Frontal cortex (tissue), 4 donors: ENCODE data around the gene WNT3. TPM values are rescaled to one million over a fixed set of nuclear protein-coding genes. Genes with fewer than 3 reads are reported as not detected.

Experiments
- DNase-seq, 2 donors: peaks; one replicate each; pipeline ENCODE4 v3.0.0; 2012; ENCODE audit warnings: low spot score in 2 of 2
- FAIRE-seq: peaks from 2 replicates; lab custom pipeline; 2012; peaks lifted over from hg19 to GRCh38; lab: Jason Lieb, UNC
- total RNA-seq: library from RNA; depleted of rRNA; stranded (reverse); fragments of >200 nt; gene quantifications from one replicate; pipeline ENCODE4 v1.2.3, GENCODE V29; 2014
- donor health status: control.
- donor health status: control.
- donor health status: control.

Gene WNT3
- total RNA-seq, 1 donor from 2014 or later: 6.1 TPM

GRCh38 chr17:46744441-46744840, 74.1 kb downstream of the WNT3 start:
- FAIRE-seq: no peak
- no peak for DNase-seq

- no peak for FAIRE-seq
These were observed 75.8 kb downstream of the WNT3 start for GRCh38 chr17:46742565-46743270.

GRCh38 chr17:46741122-46741730, 77.3 kb downstream of the WNT3 start:
- DNase-seq: no peak
- FAIRE-seq: no peak

More at GRCh38 chr17:46742565-46743270, 75.8 kb downstream of the WNT3 start:
- DNase-seq: no peak

GRCh38 chr17:46739982-46740381, 78.5 kb downstream of the WNT3 start:
- FAIRE-seq (no peak), DNase-seq (no peak)

- no peak for DNase-seq
- no peak for FAIRE-seq
These were observed 79.9 kb downstream of the WNT3 start for GRCh38 chr17:46738544-46738943.

GRCh38 chr17:46737326-46737725, 81.2 kb downstream of the WNT3 start:
- FAIRE-seq: no peak
- no peak for DNase-seq

- FAIRE-seq: no peak
These were observed 82.4 kb downstream of the WNT3 start for GRCh38 chr17:46736100-46736499.

GRCh38 chr17:46733837-46734475, 84.5 kb downstream of the WNT3 start:
- DNase-seq: no peak

More at GRCh38 chr17:46736100-46736499, 82.4 kb downstream of the WNT3 start:
- DNase-seq: no peak

GRCh38 chr17:46732754-46733398, 85.6 kb downstream of the WNT3 start:
- no peak for FAIRE-seq
- no peak for DNase-seq

More at GRCh38 chr17:46733837-46734475, 84.5 kb downstream of the WNT3 start:
- no peak for FAIRE-seq

GRCh38 chr17:46732160-46732559, 86.3 kb downstream of the WNT3 start:
- FAIRE-seq: no peak

GRCh38 chr17:46730679-46731078, 87.8 kb downstream of the WNT3 start:
- no peak for FAIRE-seq

More at GRCh38 chr17:46732160-46732559, 86.3 kb downstream of the WNT3 start:
- no peak for DNase-seq

GRCh38 chr17:46730026-46730425, 88.5 kb downstream of the WNT3 start:
- no peak for FAIRE-seq
- DNase-seq: no peak

More at GRCh38 chr17:46730679-46731078, 87.8 kb downstream of the WNT3 start:
- no peak for DNase-seq

- FAIRE-seq: no peak
- no peak for DNase-seq
These were observed 90.7 kb downstream of the WNT3 start for GRCh38 chr17:46727572-46728348.

- DNase-seq (no peak), FAIRE-seq (no peak)
These were observed 92.3 kb downstream of the WNT3 start for GRCh38 chr17:46726206-46726605.

- DNase-seq: no peak
- no peak for FAIRE-seq
These were observed 95.7 kb downstream of the WNT3 start for GRCh38 chr17:46722662-46723285.

GRCh38 chr17:46720408-46720807, 98.1 kb downstream of the WNT3 start:
- DNase-seq (no peak), FAIRE-seq (no peak)

- no peak for FAIRE-seq
- no peak for DNase-seq
These were observed 98.6 kb downstream of the WNT3 start for GRCh38 chr17:46719891-46720290.

- FAIRE-seq (no peak), DNase-seq (no peak)
These were observed 100.5 kb downstream of the WNT3 start for GRCh38 chr17:46717999-46718398.
